HG03060 (cell line): ENCODE data around the gene TEAD3.
"Not testable (repeated sequence)": the region's sequence is repeated elsewhere in the genome, so short reads cannot be mapped to it uniquely, and the experiment has no call there.

Source experiments
- ATAC-seq: cut with Tn5 transposase; IDR thresholded peaks from one replicate; pipeline ENCODE4 v1.9.1; 2021; ENCODE audit warnings: low read depth, moderate number of reproducible peaks; ENCODE audit not compliant: unreplicated experiment

Gene TEAD3

DNA sequence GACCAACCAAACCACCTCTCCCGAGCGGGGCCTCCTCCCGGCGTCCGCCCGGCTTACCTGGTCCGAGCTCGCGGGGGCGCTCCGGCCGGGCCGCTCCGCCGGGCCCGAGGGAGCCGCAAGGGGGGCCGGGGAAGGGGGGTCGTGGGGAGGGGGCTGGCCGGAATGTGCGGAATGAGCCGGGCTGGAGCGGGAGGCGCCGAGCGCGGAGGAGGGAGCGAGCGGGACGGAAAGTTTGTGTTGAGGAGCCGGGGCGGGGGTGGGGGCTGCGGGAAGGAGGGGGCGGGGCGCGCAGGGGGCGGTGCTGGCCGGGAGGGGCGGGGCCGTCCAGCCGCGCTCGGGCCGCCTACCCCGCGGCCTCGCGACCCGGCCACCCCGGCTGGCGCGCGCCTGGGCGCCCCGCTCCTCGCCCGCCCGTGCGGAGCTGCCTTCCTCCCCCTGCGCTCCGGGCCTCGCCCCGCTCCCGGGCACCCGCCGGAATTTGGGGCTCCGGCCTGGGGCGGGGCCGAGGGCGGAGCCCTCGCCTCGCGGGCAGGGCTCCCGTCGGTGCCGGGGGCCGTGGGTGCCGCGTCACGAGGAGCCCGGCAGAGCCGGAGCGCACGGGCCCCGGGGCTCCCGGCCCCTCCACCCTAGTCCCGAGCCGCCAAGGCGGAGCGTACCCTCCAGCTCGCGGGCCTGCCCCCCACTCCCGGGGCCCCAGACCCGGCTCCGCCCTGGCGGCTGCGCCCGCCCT is at the start of gene TEAD3:
TEAD3 (minus strand) TSS at position 239 of the 730 bp plus-strand sequence.
- ATAC-seq: no peak

DNA sequence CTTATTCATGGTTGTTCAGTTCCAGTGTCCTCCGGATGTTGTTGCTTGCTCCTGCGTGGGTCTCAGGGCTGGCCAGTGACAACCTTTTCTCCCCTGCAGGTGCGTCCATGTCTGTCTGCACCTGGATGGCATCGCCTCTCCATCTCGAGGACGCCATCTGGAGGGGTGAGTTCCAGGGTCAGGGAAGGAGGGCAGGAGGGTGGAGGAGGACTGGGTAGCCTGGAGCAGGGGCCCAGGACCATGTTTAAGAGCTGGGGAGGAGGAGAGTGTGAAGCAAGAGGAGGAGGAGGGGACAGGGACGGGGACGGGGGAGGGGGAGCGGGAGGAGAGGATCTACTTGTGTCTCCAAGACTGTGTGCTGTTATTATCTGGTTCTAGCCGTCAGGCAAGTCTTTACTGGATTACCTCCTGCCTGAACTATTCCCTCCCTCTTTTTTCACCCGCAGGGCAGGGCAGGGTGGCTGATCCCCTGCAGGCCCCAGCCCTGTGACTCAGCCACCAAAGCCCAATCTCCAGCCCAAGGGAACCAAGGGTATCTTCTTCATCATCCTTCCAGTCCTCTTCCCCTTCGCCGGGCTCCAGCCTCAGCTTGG is 48.0 kb upstream of the TEAD3 start:
- no peak for ATAC-seq

DNA sequence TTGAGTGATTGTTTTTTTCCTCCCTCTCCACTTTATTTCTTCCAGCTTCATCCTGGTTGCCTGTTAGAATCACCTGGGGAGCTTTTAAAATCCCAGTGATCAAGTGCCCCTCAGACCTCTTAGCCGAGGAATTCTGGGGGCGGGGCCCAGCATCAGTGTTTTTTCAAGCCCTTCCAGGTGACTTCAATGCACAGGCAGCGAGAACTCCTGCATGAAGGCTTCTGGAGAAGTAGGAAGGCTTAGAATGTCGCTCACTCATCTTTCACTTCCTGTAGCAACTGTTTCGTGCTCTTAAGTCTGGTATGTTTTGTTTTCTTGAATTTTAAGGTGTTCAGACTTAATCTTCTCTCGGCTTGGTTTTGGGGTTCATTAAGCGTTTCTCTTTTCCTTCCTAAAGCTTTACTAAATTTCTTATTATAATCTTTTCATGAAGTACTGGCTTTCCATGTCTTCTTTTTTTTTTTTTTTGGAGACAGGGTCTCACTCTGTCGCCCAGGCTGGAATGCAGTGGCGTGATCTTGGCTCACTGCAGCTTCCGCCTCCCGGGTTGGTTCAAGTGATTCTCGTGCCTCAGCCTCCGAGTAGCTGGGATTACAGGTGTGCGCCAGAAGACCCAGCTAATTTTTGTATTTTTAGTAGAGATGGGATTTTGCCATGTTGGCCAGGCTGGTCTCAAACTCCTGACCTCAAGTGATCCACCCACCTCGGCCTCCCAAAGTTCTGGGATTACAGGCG is 46.7 kb upstream of the TEAD3 start:
- no peak for ATAC-seq

DNA sequence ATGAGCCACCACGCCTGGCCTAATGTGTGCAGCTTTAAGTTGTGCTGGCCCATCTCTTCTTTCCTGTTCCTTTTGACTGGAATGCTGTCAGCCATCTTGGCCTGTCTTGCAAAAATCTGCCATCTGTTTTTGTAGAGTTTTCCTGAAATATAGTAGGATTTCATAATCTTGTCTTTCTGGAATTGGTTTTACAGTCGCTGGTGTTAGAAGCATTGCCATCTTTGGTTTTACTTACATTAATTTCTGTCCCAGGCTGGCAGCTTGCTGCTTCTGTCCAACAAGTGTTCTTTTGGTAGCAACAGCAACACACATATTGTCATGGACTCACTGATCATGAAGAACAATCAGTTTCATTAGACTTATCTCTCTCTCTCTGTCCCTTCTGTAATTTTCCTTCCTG is 45.0 kb upstream of the TEAD3 start:
- ATAC-seq: no peak

DNA sequence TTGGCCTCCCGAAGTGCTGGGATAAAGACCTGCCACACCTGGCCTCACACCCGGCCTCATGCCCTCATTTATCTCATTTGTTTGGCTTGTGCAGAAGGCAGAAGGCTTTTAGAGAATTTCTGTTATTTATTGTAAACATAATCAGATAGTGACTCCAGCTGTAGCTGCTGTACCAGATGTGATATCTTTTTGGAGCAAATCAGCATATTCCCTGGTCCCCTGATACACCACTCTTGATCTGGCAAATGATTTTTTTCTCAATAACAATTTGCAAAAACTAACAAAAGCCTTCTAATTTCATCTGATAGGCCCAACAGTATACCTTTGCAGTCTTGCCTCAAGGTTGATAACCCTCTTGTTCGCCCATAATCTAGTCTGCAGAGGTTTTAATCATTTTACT is 42.3 kb upstream of the TEAD3 start:
- ATAC-seq: no peak

DNA sequence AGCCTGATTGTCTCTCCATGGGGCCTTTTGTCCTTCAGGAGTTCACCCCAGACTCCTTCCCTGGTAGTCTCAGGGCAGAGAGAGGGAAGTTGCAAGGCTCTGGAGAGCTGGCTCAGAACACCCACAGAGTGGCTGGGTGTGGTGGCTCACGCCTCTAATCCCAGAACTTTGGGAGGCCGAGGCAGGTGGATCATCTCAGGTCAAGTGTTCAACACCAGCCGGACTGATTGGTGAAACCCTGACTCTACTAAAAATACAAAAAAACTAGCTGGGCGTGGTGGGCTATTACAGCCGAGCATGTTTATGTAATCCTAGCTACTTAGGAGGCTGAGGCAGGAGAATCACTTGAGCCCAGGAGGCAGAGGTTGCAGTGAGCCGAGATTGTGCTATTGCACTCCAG is 39.0 kb upstream of the TEAD3 start:
- ATAC-seq: not testable (repeated sequence)

DNA sequence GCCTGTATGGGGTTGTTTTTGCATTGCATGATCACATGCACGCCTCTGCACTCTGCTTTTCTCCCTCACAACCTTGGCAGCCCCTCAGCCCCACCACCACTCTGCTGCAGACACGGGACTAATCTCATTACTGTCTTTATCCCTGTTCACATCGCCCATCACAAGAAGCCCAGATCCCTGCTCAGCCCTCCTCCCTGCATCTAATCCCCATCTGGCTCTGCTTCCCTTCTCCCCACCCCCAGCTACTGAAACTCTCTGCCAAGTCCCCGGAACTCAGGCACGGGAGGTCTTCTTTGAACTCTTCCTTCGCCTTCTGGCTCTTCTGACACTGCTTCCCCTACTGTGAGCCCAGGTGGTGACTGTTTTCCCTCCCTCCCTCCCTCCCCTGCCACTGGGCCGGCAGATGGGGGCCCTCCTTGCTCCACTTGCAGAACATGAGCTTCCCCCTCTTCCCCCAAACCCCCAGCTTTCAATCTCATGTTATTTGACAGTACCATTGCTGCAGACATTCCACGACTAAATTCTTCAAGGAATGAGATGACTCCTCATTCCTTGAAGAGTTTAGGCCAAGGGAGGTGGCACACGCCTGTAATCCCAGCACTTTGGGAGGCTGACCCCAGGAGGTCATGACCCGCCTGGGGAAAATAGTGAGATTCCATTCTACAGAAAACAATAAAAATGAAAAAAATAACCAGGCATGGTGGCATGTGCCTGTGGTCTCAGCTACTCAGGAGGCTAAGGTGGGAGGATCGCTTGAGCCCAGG is 37.7 kb upstream of the TEAD3 start:
- no peak for ATAC-seq

DNA sequence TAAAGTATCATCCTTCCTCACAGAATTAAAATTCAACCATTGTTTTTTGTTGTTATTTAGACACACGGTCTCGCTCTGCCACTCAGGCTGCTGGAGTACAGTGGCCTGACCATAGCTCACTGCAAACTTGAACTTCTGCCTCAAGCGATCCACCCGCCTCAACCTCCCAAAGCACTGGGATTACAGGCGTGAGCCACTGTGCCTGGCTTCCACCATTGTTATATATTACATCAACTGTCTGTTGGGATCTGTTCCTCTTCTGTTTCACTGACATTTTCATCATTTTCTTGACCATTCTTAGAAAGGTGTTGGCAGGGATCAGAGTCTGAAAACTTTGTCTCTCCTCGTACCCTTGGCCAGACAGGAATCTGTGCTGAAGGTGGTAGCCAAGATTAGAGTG is 37.1 kb upstream of the TEAD3 start:
- ATAC-seq: no peak

DNA sequence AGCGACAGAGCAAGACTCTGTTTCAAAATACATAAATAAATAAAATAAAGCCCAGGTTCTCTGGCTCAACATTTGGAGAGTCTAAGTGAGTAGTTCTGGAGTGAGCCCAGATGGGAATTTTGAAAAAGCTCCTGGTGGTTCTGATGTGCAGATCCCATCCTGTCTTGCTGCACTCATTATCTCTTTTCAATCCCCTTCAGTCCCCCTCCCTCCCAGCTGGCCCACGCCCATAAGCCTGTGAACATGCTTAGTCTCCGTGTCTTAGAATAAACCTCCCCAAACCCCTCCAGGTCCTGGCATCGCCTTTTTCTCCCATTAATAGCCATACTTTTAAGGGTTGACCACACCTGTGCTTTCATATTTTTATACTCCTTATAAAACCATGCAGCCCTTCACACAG is 35.2 kb upstream of the TEAD3 start:
- no peak for ATAC-seq

DNA sequence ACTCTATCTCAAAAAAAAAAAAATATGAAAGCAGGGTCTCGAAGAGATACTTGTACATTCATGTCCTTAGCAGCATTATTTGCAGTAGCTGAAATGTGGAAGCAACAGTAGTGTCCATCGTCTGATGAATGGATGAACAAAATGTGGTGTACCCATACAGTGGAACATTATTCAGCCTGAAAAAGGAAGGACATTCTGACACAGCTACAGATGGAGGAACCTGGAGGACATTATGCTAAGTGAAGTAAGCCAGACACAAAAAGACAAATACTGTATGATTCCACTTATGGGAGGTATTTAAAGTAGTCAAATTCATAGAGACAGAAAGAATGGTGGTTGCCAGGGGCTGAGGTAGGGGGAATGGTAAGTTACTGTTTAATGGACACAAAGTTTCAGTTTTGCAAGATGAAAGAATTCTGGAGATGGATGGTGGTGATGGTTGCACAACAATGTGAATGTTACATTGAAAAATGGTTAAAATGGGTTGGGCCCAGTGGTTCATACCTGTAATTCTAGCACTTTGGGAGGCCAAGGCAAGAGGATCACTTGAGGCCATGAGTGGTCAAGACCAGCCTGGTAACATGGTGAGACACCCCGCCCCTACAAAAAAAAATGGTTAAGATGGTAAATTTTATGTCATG is 27.6 kb upstream of the TEAD3 start:
- ATAC-seq: no peak

DNA sequence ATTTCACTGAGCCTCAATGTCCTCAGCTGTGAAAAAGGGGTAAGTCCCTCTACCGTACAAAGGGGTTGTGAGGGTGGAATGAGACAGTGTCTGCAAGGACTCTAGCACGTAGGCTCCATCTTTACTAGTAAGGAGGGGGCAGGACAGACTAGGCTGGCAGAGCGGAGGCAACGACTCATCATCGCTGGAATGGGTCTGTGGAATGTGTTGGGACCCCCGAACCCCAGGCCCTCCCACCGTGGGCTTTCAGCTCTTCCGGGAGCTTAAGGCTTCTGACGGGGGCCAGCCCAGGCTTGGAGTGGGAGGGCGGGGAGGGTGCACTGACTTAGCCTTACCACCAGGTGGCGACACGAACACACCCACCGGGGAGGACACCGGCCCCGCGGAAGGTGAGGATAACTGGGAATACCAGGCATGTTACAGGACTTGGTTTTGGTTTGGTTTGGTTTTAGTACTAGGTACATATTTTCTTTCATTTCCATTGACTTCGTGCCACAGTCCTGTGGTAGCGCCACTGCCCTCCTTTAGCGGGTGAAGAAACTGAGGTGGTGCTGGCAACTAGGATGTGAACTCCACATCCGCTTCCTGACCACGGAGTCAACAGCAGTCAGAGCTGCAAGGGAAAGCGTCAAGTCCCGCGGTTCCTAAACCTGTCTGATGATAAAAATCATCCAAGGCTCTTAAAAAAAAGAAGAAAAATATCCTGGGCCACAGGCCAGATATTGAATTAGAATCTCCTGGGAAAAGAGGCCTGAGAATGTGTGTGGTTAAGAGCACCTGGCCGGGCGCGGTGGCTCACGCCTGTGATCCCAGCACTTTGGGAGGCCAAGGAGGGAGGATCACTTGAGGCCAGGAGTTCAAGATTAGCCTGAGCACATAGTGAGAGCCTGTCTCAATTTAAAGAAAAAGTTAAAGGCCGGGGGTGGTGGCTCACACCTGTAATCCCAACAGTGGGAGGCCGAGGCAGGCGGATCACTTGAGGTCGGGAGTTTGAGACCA is 26.1 kb upstream of the TEAD3 start:
- no peak for ATAC-seq

DNA sequence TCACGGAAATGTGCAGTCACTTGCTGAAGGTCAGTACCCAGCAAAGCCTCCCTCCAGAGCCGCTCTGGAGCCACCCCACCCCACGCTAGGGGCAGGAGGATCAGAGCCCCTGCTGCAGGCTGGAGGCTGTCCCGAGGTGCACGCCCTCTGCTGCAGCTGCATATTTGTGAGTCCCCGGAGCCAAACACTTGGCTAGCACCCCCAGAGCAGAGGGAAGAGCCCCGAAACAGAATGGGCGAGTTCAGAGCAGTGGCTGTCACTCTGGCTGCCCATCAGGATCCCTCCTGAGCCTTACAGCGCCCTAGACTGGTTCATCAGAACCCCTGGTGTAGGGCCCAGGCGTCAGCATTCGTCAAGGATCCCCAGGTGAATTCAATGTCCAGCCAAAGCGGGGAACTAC is 25.3 kb upstream of the TEAD3 start:
- no peak for ATAC-seq

DNA sequence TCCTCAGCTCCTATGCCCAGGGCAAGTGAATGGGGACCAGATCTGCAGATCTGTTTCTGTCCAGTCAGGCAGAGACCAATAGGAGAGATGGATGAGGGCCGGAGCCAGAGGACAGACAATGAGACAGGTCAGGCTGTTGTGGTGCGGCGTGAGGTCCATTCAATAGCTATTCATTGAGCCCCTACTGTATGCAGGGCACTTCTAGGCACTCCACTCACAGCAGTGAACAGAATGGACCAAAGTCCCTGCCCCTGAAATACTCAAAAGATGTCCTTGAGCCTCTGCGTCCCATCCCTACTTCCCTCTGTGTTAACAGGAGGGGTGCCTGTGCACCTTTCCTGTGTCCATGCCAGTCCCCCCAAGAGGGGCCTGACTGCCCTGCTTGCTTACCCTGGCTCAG is 24.4 kb upstream of the TEAD3 start:
- ATAC-seq: no peak

DNA sequence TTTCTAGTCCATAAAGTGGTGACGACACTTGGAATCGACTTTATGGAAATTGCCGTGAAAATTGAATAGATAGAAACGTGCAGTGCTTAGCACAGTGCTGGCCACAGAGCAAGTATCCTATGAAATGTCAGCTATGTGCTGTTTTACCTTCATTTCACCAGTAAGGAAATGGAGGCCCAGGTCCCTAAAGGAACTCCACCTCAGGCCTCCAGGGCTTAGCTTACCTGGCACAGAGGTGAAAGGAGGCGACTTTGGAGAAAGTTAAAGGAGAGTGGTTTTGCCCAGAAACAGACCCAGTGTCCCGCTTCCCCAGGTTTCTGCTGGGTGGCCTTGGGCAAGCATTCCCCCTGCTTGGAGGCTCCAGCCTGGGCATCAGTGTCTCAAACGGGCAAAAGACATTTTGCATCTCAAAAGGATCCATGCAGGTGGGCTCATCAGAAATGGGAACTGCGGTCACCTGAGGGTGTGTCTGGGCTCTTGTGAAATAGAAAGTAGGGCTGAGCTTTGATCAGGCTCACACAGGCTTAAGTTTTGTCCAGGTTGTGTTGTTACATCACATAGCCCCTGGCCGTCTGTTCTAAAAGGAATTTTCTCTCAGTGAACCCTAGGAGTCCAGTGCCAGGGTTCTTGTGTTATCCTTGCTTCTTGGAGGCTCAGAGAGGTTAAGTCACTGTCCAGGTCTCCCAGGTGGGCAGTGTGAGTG is 22.6 kb upstream of the TEAD3 start:
- ATAC-seq: no peak

DNA sequence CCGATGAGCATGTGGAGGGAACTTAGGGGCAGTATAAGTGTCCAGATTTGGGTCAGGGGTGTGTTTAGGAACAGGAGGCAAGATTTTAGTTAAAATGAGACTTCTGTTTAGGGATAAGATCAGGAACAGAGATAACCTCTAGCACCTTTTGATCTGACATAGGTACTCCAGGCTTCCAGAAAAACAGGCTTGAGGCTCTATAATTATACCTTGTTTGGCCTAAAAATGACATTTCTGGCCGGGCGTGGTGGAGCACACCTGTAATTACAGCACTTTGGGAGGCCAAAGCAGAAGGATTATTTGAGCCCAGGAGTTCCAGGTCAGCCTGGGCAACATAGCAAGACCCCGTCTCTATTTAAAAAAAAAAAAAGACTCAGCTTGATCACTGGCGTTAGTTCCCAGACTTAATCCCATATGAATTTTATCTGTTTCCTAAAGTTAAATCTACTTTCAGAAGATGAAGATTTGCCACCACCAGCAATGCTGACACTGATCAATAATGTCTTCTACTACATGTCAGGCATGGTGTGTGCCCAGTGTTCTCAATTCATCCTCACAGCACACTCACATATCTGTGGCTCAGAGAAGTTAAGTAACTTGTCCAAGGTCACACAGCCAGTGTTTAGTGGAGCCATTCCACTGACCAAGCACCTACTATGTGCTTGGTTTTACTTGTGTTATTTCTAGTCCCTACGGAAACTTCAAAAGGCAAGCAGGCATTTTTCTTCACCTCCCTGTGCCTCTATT is 21.9 kb upstream of the TEAD3 start:
- ATAC-seq: no peak

DNA sequence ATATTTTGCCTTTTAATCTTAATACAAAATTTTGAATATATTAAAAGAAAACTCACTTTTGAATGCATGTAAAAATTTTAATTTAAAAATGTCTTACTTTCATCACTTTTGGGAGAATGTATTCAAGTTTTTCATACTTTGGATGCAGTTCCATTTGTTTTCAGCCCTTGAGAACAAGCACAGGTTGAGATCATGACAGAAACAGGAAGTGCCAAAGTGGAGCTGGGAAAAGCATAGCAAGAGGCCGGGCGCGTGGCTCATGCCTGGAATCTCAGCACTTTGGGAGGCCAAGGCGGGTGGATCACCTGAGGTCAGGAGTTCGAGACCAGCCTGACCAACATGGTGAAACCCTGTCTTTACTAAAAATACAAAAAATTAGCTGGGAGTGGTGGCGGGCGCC is 21.1 kb upstream of the TEAD3 start:
- not testable (repeated sequence) for ATAC-seq

DNA sequence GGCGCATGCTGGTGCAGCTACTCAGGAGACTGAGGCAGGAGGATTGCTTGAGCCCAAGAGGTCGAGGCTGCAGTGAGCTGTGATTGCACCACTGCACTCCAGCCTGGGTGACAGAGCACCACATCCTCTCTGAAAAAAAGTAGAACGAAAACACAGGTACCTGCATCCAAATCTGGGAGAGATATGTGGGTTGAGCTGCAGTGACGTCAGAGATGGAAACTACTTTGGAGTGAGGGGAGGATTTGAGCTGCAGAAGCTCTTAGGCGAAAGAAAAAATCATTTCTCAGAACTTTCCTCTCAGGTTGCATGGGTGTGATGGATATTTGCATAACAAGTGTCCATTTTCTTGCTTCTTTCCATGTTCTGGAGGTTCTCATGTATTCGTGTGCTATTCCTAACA is 19.8 kb upstream of the TEAD3 start:
- no peak for ATAC-seq

DNA sequence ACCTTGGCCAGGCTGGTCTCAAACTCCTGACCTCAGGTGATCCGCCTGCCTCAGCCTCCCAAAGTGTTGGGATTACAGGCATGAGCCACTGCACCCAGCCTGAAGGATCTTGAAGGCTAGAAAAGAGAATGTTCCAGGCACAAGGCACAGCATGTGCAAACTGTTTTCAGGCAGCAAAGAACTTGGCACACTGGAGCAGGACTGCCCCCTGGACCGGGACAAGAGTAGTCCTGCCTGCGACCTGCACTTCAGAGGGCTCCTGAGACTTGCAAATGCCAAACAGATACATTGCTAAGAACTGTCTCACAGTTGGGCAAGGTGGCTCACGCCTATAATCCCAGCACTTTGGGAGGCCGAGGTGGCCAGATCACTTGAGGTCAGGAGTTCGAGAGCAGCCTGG is 19.1 kb upstream of the TEAD3 start:
- ATAC-seq: not testable (repeated sequence)
